Thoracic aorta (tissue), 2 donors: ENCODE results near the gene APBA2. TPM values are rescaled to one million over a fixed set of nuclear protein-coding genes. Genes with fewer than 3 reads are reported as not detected.

Experiments used
- ATAC-seq: fragments of 150-250 bp; one replicate; pipeline ENCODE4 v1.8.0; 2017; ENCODE audit warnings: low read depth; ENCODE audit not compliant: insufficient number of reproducible peaks, low FRiP score
- DNase-seq: peaks from one replicate; pipeline ENCODE4 v3.0.0-alpha.2; 2020; ENCODE audit warnings: low spot score
- H3K27ac ChIP-seq, 2 donors: fragments of 200-600 bp; sonication (generic); 1 replicate in 1 of 2; 2 replicates in 1 of 2; pipeline ENCODE4 v1.5.1; 2016; ENCODE audit warnings: mild to moderate bottlenecking in 2 of 2, moderate library complexity in 2 of 2
- H3K27me3 ChIP-seq: fragments of 200-600 bp; sonication (generic); replicated peaks from 2 replicates; pipeline ENCODE4 v1.6.0; 2016; ENCODE audit warnings: mild to moderate bottlenecking; ENCODE audit not compliant: insufficient read depth
- H3K36me3 ChIP-seq: fragments of 200-600 bp; sonication (generic); one replicate; pipeline ENCODE4 v1.5.1; 2016
- H3K4me1 ChIP-seq, 2 donors: fragments of 200-600 bp; sonication (generic); 1 replicate in 1 of 2; 2 replicates in 1 of 2; pipeline versions ENCODE4 v1.5.1 to v1.6.0; 2016; ENCODE audit warnings: low read depth in 2 of 2, mild to moderate bottlenecking in 1 of 2; ENCODE audit not compliant: control insufficient read depth in 1 of 2
- H3K4me3 ChIP-seq: fragments of 200-600 bp; sonication (generic); 2 replicates; pipeline ENCODE4 v1.5.1; 2016; ENCODE audit warnings: mild to moderate bottlenecking
- H3K9me3 ChIP-seq: fragments of 200-600 bp; sonication (generic); 2 replicates; pipeline ENCODE4 v1.5.1; 2016
- total RNA-seq, 2 donors: library from RNA; depleted of rRNA; stranded (reverse); fragments of >200 nt; gene quantifications; one replicate each; pipeline versions ENCODE4 v1.1.0 to v1.2.3, GENCODE V29; 2016
- TF ChIP-seq, protein P1 (sequence below): fragments of 200-600 bp; sonication (generic); IDR thresholded peaks from one replicate; pipeline ENCODE4 v1.5.1; 2019; ENCODE audit warnings: antibody characterized with exemption

APBA2 gene
- total RNA-seq, 2 donors from 2014 or later = 4.9 to 5.6 TPM

DNA sequence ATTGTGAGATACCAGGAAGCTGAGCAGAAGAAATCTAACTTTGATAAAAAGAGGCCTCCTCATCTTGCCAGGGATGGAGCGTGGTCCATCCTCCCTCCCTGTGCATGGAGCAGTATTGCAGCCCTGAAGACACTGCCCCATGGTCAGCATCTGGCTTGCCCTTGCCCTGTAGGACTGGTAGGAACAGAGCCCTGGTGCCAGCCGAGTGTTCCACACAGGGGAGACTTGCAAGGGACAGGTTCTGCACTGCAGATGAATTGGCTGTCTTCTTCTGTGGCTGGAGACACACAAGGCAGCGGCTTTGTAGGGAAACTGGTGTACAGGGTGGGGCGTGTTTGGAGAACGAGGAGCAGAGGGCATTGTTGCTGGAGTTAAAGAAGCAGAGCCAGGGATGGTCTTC is 110.5 kb downstream of the APBA2 start:
- Histone ChIP-seq H3K4me1 (peaks cover 0 to 14% of the 10 kb centered on the region in 2 donors), H3K27ac (no peak overlapping the region), H3K9me3 (no peaks in the 10 kb centered on the region), H3K27me3 (no peaks in the 10 kb centered on the region), H3K4me3 (no peak overlapping the region), H3K36me3 (no peaks in the 10 kb centered on the region)
- ATAC-seq = no peak
- TF ChIP-seq, protein P1, sequence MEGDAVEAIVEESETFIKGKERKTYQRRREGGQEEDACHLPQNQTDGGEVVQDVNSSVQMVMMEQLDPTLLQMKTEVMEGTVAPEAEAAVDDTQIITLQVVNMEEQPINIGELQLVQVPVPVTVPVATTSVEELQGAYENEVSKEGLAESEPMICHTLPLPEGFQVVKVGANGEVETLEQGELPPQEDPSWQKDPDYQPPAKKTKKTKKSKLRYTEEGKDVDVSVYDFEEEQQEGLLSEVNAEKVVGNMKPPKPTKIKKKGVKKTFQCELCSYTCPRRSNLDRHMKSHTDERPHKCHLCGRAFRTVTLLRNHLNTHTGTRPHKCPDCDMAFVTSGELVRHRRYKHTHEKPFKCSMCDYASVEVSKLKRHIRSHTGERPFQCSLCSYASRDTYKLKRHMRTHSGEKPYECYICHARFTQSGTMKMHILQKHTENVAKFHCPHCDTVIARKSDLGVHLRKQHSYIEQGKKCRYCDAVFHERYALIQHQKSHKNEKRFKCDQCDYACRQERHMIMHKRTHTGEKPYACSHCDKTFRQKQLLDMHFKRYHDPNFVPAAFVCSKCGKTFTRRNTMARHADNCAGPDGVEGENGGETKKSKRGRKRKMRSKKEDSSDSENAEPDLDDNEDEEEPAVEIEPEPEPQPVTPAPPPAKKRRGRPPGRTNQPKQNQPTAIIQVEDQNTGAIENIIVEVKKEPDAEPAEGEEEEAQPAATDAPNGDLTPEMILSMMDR = no peak
- no peak for DNase-seq

DNA sequence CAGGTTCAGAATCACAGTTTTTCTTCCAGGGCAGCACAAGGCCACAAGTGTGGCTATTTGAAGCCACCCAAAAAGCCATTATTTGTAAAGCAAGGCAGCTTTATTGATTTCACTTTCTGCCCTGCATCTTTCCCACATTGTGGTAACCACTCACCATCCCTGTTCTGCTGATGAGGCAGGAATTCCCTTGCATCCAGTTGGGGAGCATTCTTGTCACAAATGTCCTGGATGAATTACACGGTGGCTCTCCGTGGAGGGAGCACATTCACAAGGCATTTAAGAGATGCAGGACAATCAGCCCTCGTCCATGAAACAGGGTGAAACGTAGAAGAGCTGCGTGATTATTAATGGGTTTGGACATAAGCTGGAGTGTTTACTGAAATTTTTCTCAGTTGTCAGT is 111.2 kb downstream of the APBA2 start:
- Histone ChIP-seq H3K27ac (no peak overlapping the region), H3K27me3 (no peaks in the 10 kb centered on the region), H3K4me1 (peaks cover 0 to 14% of the 10 kb centered on the region in 2 donors), H3K4me3 (no peak overlapping the region), H3K9me3 (no peaks in the 10 kb centered on the region), H3K36me3 (no peaks in the 10 kb centered on the region)
- DNase-seq = no peak
- ATAC-seq = no peak
- TF ChIP-seq, protein P1 = no peak

DNA sequence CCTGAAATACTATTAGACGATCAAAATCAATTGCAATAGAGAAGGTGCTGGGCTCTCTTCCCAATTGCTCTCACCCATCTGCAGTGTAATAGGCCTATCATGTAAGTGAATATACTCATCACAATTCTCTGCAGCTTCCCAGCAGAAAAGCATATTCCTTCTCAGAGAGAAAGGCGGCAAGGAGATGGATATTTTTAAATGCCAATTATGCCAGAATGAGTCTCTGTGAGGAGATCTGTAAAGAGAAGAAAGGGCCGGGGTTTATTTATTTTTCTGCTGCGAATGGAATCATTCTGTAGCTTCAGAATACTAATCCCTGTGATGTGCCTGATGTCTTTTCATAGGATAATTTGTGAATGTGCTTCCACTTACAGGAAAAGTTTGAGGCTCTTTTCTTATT is 112.0 kb downstream of the APBA2 start:
- Histone ChIP-seq H3K4me1 (peaks cover 0 to 11% of the 10 kb centered on the region in 2 donors), H3K27me3 (no peaks in the 10 kb centered on the region), H3K9me3 (no peaks in the 10 kb centered on the region), H3K4me3 (no peak overlapping the region), H3K27ac (no peak overlapping the region), H3K36me3 (no peaks in the 10 kb centered on the region)
- DNase-seq = no peak
- TF ChIP-seq, protein P1 = no peak
- no peak for ATAC-seq

DNA sequence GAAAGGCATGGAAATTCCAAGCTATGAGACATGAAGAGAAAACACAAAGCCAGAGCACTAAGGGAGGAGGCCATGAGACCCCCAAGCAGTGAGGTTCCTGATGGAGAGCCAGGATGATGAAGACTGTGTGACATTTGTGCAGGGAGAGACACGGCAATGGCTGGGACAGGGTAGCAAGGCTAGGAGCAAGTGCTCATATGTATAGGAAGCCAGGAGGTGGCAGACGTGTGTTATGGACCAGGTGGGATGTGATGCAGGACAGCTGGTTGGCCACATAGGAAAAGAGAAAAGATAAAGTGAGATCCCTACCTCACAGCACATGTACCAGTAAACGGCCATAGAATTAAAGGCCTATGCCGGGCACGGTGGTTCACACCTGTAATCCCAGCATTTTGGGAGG is 112.7 kb downstream of the APBA2 start:
- Histone ChIP-seq H3K36me3 (no peaks in the 10 kb centered on the region), H3K4me1 (peaks cover 0 to 4% of the 10 kb centered on the region in 2 donors), H3K9me3 (no peaks in the 10 kb centered on the region), H3K27me3 (no peaks in the 10 kb centered on the region), H3K27ac (no peak overlapping the region), H3K4me3 (no peak overlapping the region)
- DNase-seq (no peak), ATAC-seq (no peak)
- TF ChIP-seq, protein P1 = no peak

DNA sequence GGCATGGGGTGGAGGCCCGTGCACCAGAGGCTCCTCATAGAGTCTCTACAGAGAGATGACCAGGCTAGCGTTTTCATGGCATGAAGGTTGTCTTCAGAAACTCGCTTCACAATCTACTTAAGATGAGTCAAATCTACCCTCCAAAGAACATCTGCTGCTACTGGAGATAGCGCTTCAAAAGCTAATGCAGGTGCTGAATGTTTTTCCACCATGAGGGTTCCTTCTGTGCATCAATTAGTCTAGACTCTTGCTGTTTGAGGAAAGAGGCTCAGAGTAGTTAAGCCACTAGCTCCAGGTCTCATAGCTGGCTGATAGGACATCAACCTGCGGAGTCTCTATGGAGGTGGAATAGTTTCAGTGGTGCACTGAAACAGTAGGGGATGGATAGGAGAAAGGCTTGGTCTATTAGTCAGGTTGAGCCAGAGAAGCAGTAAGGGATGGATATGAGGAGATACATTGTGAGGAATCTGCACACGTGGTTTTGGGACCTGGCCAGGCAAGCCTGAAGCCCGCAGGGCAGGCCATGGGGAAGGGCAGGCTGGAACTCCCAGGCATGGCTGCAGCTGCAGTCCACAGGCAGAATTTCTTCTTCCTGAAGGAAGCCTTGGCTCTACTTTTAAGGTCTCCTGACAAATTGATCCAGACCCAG is 117.5 kb downstream of the APBA2 start:
- Histone ChIP-seq H3K27ac (no peak overlapping the region), H3K27me3 (no peaks in the 10 kb centered on the region), H3K4me1 (no peaks in the 10 kb centered on the region), H3K4me3 (no peak overlapping the region), H3K9me3 (no peaks in the 10 kb centered on the region), H3K36me3 (no peaks in the 10 kb centered on the region)
- ATAC-seq = no peak
- TF ChIP-seq, protein P1 = no peak
- DNase-seq = no peak
